K562 (cell line): ENCODE measurements around the gene DHDH.

ENCODE experiments used
- ARID2 ChIP-seq: fragments of 450-650 bp; IDR thresholded peaks from 2 replicates; pipeline ENCODE4 v1.6.1; 2017; ENCODE audit warnings: antibody characterized with exemption, mild to moderate bottlenecking
- CBFA2T3 ChIP-seq: fragments of 450-650 bp; IDR thresholded peaks from 2 replicates; pipeline ENCODE4 v1.6.1; 2017
- CREB1 ChIP-seq, 2 experiments: sonication (generic) in 1 of 2; formaldehyde crosslinking in 1 of 2; IDR thresholded peaks; 2 replicates each; pipeline versions ENCODE4 v1.6.1 to v1.8.0; 2012 to 2022; ENCODE audit warnings: inconsistent platforms in 1 of 2, mild to moderate bottlenecking in 1 of 2, missing genetic modification reagents in 1 of 2, moderate library complexity in 1 of 2
- JUNB ChIP-seq: fragments of 450-650 bp; formaldehyde crosslinking; conservative IDR thresholded peaks from 2 replicates; pipeline ENCODE4 v1.4.0; 2020; ENCODE audit warnings: mild to moderate bottlenecking
- NBN ChIP-seq: fragments of 450-650 bp; IDR thresholded peaks from 2 replicates; pipeline ENCODE4 v1.6.1; 2016; ENCODE audit warnings: low read depth, mild to moderate bottlenecking
- POLR2AphosphoS5 ChIP-seq: IDR thresholded peaks from 2 replicates; pipeline ENCODE4 v1.6.1; 2011; ENCODE audit warnings: mild to moderate bottlenecking, low read depth, low read length, moderate library complexity; ENCODE audit not compliant: control insufficient read depth, insufficient read depth
- SMC3 ChIP-seq: conservative IDR thresholded peaks from 2 replicates; pipeline ENCODE4 v1.6.1; 2011; ENCODE audit warnings: low read depth, low read length, improper control_type of control experiment; ENCODE audit not compliant: insufficient read depth
- ZNF274 ChIP-seq: IDR thresholded peaks from 2 replicates; pipeline ENCODE4 v1.6.1; 2011; ENCODE audit warnings: low read depth, mild to moderate bottlenecking, low read length, moderate library complexity, borderline replicate concordance
- ZNF589 ChIP-seq: fragments of 200-800 bp; sonication (Bioruptor generic); IDR thresholded peaks from 2 replicates; pipeline ENCODE4 v1.6.1; 2016; ENCODE audit warnings: low read depth, missing genetic modification characterization, missing compliant biosample characterization
- TF ChIP-seq, protein P1 (sequence below), 2 experiments: fragments of 450-650 bp; IDR thresholded peaks; 2 replicates each; pipeline ENCODE4 v1.6.1; 2016
- TF ChIP-seq, protein P2 (sequence below), 3 experiments: IDR thresholded peaks in 2 of 3; conservative IDR thresholded peaks in 1 of 3; 2 replicates each; pipeline ENCODE4 v1.5.1; 2011 to 2012; ENCODE audit warnings: low read length in 3 of 3, mild to moderate bottlenecking in 3 of 3, control low read depth in 2 of 3, improper control_type of control experiment in 1 of 3, inconsistent platforms in 1 of 3, low read depth in 1 of 3, mixed read lengths in 1 of 3, moderate library complexity in 1 of 3; ENCODE audit not compliant: insufficient read depth in 2 of 3

- TF ChIP-seq ZNF274 (no peak), ARID2 (no peak), CBFA2T3 (no peak), CREB1 (IDR thresholded peaks at IDR 0.05) (no peak), CREB1 (CRISPR knock-in tag; IDR thresholded peaks at IDR 0.05) (no peak), POLR2AphosphoS5 (no peak), SMC3 (no peak), JUNB (no peak), NBN (no peak), ZNF589 (no peak)
- TF ChIP-seq, protein P1, sequence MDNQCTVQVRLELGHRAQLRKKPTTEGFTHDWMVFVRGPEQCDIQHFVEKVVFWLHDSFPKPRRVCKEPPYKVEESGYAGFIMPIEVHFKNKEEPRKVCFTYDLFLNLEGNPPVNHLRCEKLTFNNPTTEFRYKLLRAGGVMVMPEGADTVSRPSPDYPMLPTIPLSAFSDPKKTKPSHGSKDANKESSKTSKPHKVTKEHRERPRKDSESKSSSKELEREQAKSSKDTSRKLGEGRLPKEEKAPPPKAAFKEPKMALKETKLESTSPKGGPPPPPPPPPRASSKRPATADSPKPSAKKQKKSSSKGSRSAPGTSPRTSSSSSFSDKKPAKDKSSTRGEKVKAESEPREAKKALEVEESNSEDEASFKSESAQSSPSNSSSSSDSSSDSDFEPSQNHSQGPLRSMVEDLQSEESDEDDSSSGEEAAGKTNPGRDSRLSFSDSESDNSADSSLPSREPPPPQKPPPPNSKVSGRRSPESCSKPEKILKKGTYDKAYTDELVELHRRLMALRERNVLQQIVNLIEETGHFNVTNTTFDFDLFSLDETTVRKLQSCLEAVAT (IDR thresholded peaks at IDR 0.05) = no peak
- TF ChIP-seq, protein P2, sequence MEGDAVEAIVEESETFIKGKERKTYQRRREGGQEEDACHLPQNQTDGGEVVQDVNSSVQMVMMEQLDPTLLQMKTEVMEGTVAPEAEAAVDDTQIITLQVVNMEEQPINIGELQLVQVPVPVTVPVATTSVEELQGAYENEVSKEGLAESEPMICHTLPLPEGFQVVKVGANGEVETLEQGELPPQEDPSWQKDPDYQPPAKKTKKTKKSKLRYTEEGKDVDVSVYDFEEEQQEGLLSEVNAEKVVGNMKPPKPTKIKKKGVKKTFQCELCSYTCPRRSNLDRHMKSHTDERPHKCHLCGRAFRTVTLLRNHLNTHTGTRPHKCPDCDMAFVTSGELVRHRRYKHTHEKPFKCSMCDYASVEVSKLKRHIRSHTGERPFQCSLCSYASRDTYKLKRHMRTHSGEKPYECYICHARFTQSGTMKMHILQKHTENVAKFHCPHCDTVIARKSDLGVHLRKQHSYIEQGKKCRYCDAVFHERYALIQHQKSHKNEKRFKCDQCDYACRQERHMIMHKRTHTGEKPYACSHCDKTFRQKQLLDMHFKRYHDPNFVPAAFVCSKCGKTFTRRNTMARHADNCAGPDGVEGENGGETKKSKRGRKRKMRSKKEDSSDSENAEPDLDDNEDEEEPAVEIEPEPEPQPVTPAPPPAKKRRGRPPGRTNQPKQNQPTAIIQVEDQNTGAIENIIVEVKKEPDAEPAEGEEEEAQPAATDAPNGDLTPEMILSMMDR (IDR thresholded peaks at IDR 0.05 in 2 of 3, conservative IDR thresholded peaks at IDR 0.05 in 1 of 3; ENCODE audit: insufficient read depth in 2 of 3, low read depth in 1 of 3, low read length in 3 of 3) = no peak
Observed at GRCh38 chr19:48915757-48916156, 17.7 kb upstream of the DHDH start.
